Right lobe of liver (tissue), 6 donors: Measurements from ENCODE around the gene GNG4. TPM values are rescaled to one million over a fixed set of nuclear protein-coding genes. Genes with fewer than 3 reads are reported as not detected.
A peak's percentile ranks its signal among the peaks of the same experiment; 100 is the strongest.

Source experiments
- ATAC-seq, 4 donors: fragments of 200-7000 bp; cut with Tn5 transposase; one replicate each; pipeline ENCODE4 v1.9.1; 2020; ENCODE audit warnings: mild to moderate bottlenecking in 4 of 4, moderate library complexity in 4 of 4
- DNase-seq, 3 donors: peaks; one replicate each; pipeline ENCODE4 v3.0.0-alpha.2; 2020
- H3K27ac ChIP-seq, 3 donors: fragments of 200-600 bp; one replicate each; pipeline ENCODE4 v1.8.0; 2022
- H3K27me3 ChIP-seq, 2 donors: fragments of 200-600 bp; one replicate each; pipeline ENCODE4 v1.8.0; 2022
- H3K36me3 ChIP-seq, 4 donors: fragments of 200-600 bp; sonication (generic) in 1 of 4; one replicate each; pipeline versions ENCODE4 v1.5.1 to v1.8.0; 2017 to 2022; ENCODE audit warnings: control low read depth in 1 of 4
- H3K4me1 ChIP-seq, 4 donors: fragments of 200-600 bp; sonication (generic) in 1 of 4; one replicate each; pipeline versions ENCODE4 v1.5.1 to v1.8.0; 2017 to 2022; ENCODE audit warnings: control low read depth in 1 of 4
- H3K4me3 ChIP-seq, 3 donors: fragments of 200-600 bp; one replicate each; pipeline ENCODE4 v1.8.0; 2022
- H3K9me3 ChIP-seq, 4 donors: fragments of 200-600 bp; sonication (generic) in 1 of 4; one replicate each; pipeline versions ENCODE4 v1.5.1 to v1.8.0; 2017 to 2022; ENCODE audit warnings: control low read depth in 1 of 4
- POLR2A ChIP-seq: fragments of 450-650 bp; IDR thresholded peaks from one replicate; pipeline ENCODE4 v1.6.1; 2017; ENCODE audit warnings: antibody characterized with exemption, mild to moderate bottlenecking
- WGBS: methylation state at CpG from one replicate; pipeline ENCODE4 v1.1.6; 2018; ENCODE audit warnings: low coverage, low lambda C conversion rate; ENCODE audit not compliant: insufficient coverage; ENCODE audit errors: missing lambda C conversion rate; 5-methylcytosine and 5-hydroxymethylcytosine counted together
- intact Hi-C, 2 donors: fragments of 100-400 bp; cut with DNase I; formaldehyde crosslinking; loops; one replicate each; pipeline versions ENCODE4 v1.11.2 to v1.14.1; 2022
- small RNA-seq, 2 experiments: library from RNA; depleted of rRNA; stranded (forward); fragments of <200 nt; gene quantifications; one replicate each; pipeline ENCODE3, GENCODE V24; 2016
- total RNA-seq, 6 experiments: library from RNA; depleted of rRNA in 2 of 6; stranded (reverse); fragments of >200 nt in 2 of 6; fragmentation: NEBNext Ultra II Directional in 3 of 6; extraction: Animal tissue kit (Norgen Biotek cat#: 25700) in 3 of 6; gene quantifications; one replicate each; pipeline versions ENCODE4 v1.1.0 to v1.2.4, GENCODE V29; 2016 to 2023
- TF ChIP-seq, protein P1 (sequence below), 4 donors: fragments of 200-600 bp in 3 of 4; fragments of 450-650 bp in 1 of 4; IDR thresholded peaks; one replicate each; pipeline versions ENCODE4 v1.5.1 to v1.8.0; 2016 to 2022; ENCODE audit warnings: antibody characterized with exemption in 4 of 4, mild to moderate bottlenecking in 2 of 4
- donor health status: DM: no; HTN: yes; CAD: no.
- donor health status: DM: no; HTN: no; CAD: no.
- donor health status: DM: no; HTN: no; CAD: no.
- donor health status: DM: no; HTN: yes; CAD: no.
- donor health status: DM: no; HTN: yes; CAD: no.

GNG4 gene
- total RNA-seq, 6 experiments from 2014 or later: 0.18 to 0.50 TPM; not detected in 4

DNA sequence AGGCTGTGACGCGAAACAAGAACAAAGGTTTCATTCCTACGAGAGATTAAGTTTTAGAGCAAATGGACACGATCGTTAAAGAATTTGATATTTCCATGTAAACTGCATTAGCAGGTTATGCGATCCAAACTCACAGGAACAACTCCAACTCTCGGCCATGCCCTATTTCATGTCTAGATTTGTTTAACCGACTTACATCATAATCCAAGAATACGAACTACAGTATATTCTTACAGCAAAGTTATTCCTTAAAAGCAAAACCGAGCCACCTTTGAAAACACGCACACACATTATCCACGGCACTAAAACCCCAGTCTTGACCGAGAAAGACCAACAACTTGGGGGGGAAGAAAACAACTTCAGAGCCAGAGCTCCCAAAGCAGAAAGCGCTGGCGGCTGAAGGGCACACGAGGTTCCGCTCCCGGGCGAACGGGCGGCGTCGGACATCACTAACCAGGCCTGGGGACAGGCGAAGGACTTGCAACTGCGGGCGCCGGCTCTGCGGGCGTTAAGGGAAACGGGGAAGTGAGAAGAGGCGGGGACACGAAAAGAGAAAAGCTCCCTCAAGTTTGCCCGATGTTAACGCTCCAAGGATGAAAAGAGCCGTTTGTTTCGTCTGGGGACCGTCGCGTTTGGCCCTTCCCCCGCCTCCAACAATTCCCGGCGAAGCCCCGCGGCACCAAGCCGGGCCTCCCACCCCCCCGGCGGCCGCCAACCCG, 146.0 kb downstream of the GNG4 start:
- WGBS: 1% methylated on average over 33 of the region's 49 CpGs
- intact Hi-C loops: no loop called here
- Histone ChIP-seq H3K36me3 (no peaks in the 10 kb centered on the region), H3K4me3 (peak overlapping the region; percentile 61 to 87 (median 84)), H3K4me1 (peaks cover 0 to 12% (median 5%) of the 10 kb centered on the region in 4 donors), H3K9me3 (no peaks in the 10 kb centered on the region), H3K27me3 (no peaks in the 10 kb centered on the region), H3K27ac (peak overlapping the region; percentile 79 to 99 (median 85))
- TF ChIP-seq, protein P1, sequence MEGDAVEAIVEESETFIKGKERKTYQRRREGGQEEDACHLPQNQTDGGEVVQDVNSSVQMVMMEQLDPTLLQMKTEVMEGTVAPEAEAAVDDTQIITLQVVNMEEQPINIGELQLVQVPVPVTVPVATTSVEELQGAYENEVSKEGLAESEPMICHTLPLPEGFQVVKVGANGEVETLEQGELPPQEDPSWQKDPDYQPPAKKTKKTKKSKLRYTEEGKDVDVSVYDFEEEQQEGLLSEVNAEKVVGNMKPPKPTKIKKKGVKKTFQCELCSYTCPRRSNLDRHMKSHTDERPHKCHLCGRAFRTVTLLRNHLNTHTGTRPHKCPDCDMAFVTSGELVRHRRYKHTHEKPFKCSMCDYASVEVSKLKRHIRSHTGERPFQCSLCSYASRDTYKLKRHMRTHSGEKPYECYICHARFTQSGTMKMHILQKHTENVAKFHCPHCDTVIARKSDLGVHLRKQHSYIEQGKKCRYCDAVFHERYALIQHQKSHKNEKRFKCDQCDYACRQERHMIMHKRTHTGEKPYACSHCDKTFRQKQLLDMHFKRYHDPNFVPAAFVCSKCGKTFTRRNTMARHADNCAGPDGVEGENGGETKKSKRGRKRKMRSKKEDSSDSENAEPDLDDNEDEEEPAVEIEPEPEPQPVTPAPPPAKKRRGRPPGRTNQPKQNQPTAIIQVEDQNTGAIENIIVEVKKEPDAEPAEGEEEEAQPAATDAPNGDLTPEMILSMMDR (IDR thresholded peaks at IDR 0.05): no peak
- TF ChIP-seq POLR2A: no peak
- ATAC-seq (peak in 3 of 4 donors; percentile 2 to 12 (median 8)), DNase-seq (peak; percentile 68 to 77 (median 70))

DNA sequence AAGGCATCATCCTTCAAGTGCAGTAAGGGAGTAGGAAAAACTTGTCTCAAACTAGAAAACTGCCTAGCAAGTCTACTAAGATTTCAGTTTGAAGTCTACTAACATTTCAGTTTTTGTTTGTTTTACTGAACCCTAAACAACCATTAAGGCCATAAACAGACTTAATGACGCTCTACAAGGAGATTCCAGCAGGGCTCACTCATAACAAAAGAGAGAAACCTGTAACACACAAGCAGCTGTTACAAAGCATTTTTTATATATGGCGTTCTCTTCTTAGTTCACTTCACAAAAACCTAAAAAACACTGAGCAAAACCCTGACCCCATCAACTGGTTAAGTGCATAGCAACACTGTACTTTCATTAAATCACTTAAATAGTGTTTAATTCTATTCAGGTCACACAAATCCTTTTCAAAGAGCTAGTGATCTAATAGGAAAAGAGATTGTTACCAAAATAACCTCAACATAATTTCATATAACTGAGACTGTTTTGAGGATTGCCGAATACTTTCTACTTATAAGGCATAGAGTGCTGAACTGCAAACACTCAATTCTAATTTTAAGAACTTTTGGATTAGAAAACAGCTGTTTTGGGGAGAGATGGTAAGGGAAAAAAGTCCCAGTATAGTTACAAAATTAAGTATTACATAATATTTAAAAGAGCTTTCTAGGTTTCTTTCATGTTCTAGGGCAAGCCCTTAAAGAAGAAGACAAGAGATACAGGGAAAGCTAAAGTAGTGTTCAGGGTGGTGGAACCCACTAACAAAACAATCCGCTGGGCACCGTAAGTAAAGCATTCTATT, 146.8 kb downstream of the GNG4 start:
- intact Hi-C loops: no loop called here
- Histone ChIP-seq H3K9me3 (no peaks in the 10 kb centered on the region), H3K36me3 (no peaks in the 10 kb centered on the region), H3K27ac (peak overlapping the region; percentile 79 to 99 (median 85)), H3K4me3 (peak overlapping the region; percentile 61 to 87 (median 84)), H3K27me3 (no peaks in the 10 kb centered on the region), H3K4me1 (peaks cover 0 to 12% (median 5%) of the 10 kb centered on the region in 4 donors)
- ATAC-seq (no peak), DNase-seq (no peak)
- TF ChIP-seq, protein P1 (IDR thresholded peaks at IDR 0.05): no peak
- TF ChIP-seq POLR2A: no peak
- 22% methylated on average over 5 of the region's 5 CpGs for WGBS

DNA sequence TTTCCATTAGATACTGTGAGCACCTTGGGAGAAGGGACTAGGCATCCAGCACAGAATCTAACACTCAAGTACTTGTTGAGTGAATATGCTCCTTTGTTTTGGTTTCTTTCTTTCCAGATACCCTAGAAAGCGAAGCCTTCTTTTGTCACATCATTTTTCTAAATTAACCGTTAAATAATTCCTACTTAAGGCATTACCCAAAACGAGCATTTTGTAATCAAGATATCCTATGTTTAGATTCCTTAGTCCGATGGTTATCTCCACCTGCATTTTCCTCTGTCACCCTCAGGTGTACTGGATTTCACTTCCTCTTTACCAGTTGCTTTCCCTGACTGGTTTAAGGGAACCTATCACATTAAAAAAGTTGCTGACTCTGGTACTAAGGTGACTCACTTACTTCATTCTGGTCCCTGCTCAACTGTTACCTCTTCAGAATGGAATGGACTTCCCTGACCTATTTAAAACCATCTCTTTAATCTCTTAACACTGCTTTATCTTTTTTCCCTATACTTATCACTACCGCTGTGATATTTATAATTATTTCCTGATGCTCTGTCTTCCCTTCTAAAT, 148.5 kb downstream of the GNG4 start:
- no peak overlapping the region for H3K4me3 ChIP-seq
- DNase-seq (no peak), ATAC-seq (no peak)
- 90% methylated on average over 5 of the region's 5 CpGs for WGBS
- intact Hi-C loops: no loop called here
- no peaks in the 10 kb centered on the region for H3K36me3 ChIP-seq
- H3K4me1 ChIP-seq: peaks cover 0 to 12% (median 5%) of the 10 kb centered on the region in 4 donors
- no peak overlapping the region for H3K27ac ChIP-seq
- TF ChIP-seq POLR2A: no peak
- TF ChIP-seq, protein P1 (IDR thresholded peaks at IDR 0.05): no peak
- no peaks in the 10 kb centered on the region for H3K27me3 ChIP-seq
- no peaks in the 10 kb centered on the region for H3K9me3 ChIP-seq

Small RNAs within 50 kb of the gene (small RNA-seq; reads per million reads assigned to genes)
- 0 reads per million in 2 experiments for gene MTCO3P46
- gene MTND4LP21: 0 reads per million in 2 experiments

Other genes starting within 250 kb of the GNG4 start
- gene B3GALNT2, start 145.3 kb downstream of the GNG4 start, total RNA-seq: 10 to 100 TPM in 3 of 6 experiments, 1 to 10 TPM in 3; 7.0 to 15.5 (median 9.1) TPM
- gene LYST, start 217.1 kb upstream of the GNG4 start, total RNA-seq: 10 to 100 TPM in 5 of 6 experiments, 1 to 10 TPM in 1; 9.0 to 16.6 (median 12.5) TPM